Measurements from ENCODE around the gene MORN5. TPM values are rescaled to one million over a fixed set of nuclear protein-coding genes. Genes with fewer than 3 reads are reported as not detected.

MORN5 gene
- total RNA-seq, 2 donors from 2014 or later, result not detected

- H3K4me3 Mint-ChIP-seq, result no peak overlapping the region
- DNase-seq (no peak), ATAC-seq (replicated peaks in 1 of 2) (no peak)
- no peaks in the 10 kb centered on the region for H3K27me3 Mint-ChIP-seq (ENCODE audit: low read depth)
- H3K36me3 Mint-ChIP-seq (ENCODE audit: insufficient read depth in 2 of 2), result peaks cover 3 to 7% of the 10 kb centered on the region in 2 donors
- no peak overlapping the region for H3K27ac Mint-ChIP-seq
- H3K9me3 Mint-ChIP-seq, result no peaks in the 10 kb centered on the region
- H3K4me1 Mint-ChIP-seq (ENCODE audit: low read depth), result no peaks in the 10 kb centered on the region
Observed at GRCh38 chr9:122140368-122141193, 19.1 kb upstream of the MORN5 start.

- Mint-ChIP-seq H3K36me3 (ENCODE audit: insufficient read depth in 2 of 2) (peaks cover 3 to 7% of the 10 kb centered on the region in 2 donors), H3K4me3 (no peak overlapping the region), H3K27me3 (ENCODE audit: low read depth) (no peaks in the 10 kb centered on the region), H3K9me3 (no peaks in the 10 kb centered on the region), H3K27ac (no peak overlapping the region), H3K4me1 (ENCODE audit: low read depth) (no peaks in the 10 kb centered on the region)
- ATAC-seq (replicated peaks in 1 of 2) (no peak), DNase-seq (no peak)
Observed at GRCh38 chr9:122141671-122142070, 18.0 kb upstream of the MORN5 start.

- Mint-ChIP-seq H3K27ac (no peak overlapping the region), H3K36me3 (ENCODE audit: insufficient read depth in 2 of 2) (peaks cover 3 to 6% of the 10 kb centered on the region in 2 donors)
Observed at GRCh38 chr9:122143296-122143695, 16.4 kb upstream of the MORN5 start.

GRCh38 chr9:122143876-122144405 is 15.8 kb upstream of the MORN5 start:
- H3K4me1 Mint-ChIP-seq (ENCODE audit: low read depth), result no peaks in the 10 kb centered on the region
- H3K27me3 Mint-ChIP-seq (ENCODE audit: low read depth), result no peaks in the 10 kb centered on the region
- no peak for DNase-seq
- H3K36me3 Mint-ChIP-seq (ENCODE audit: insufficient read depth in 2 of 2), result peaks cover 3 to 6% of the 10 kb centered on the region in 2 donors
- no peak for ATAC-seq (replicated peaks in 1 of 2)
- no peak overlapping the region for H3K4me3 Mint-ChIP-seq
- H3K27ac Mint-ChIP-seq, result no peak overlapping the region
- H3K9me3 Mint-ChIP-seq, result no peaks in the 10 kb centered on the region

More at GRCh38 chr9:122143296-122143695, 16.4 kb upstream of the MORN5 start:
- Mint-ChIP-seq H3K9me3 (no peaks in the 10 kb centered on the region), H3K27me3 (ENCODE audit: low read depth) (no peaks in the 10 kb centered on the region), H3K4me1 (ENCODE audit: low read depth) (no peaks in the 10 kb centered on the region), H3K4me3 (no peak overlapping the region)
- ATAC-seq (replicated peaks in 1 of 2), result no peak
- no peak for DNase-seq

GRCh38 chr9:122144836-122145591 is 14.7 kb upstream of the MORN5 start:
- DNase-seq (no peak), ATAC-seq (replicated peaks in 1 of 2) (no peak)
- no peaks in the 10 kb centered on the region for H3K27me3 Mint-ChIP-seq (ENCODE audit: low read depth)
- no peaks in the 10 kb centered on the region for H3K9me3 Mint-ChIP-seq
- H3K4me3 Mint-ChIP-seq, result no peak overlapping the region
- H3K36me3 Mint-ChIP-seq (ENCODE audit: insufficient read depth in 2 of 2), result peaks cover 3 to 6% of the 10 kb centered on the region in 2 donors
- H3K4me1 Mint-ChIP-seq (ENCODE audit: low read depth), result no peaks in the 10 kb centered on the region
- H3K27ac Mint-ChIP-seq, result no peak overlapping the region

GRCh38 chr9:122145592-122145863 is 14.2 kb upstream of the MORN5 start:
- H3K36me3 Mint-ChIP-seq (ENCODE audit: insufficient read depth in 2 of 2), result peaks cover 3 to 6% of the 10 kb centered on the region in 2 donors

GRCh38 chr9:122151267-122151828 is 8.4 kb upstream of the MORN5 start:
- no peak for DNase-seq
- no peak overlapping the region for H3K27ac Mint-ChIP-seq

More at GRCh38 chr9:122145592-122145863, 14.2 kb upstream of the MORN5 start:
- ATAC-seq (replicated peaks in 1 of 2) (no peak), DNase-seq (no peak)
- Mint-ChIP-seq H3K4me1 (ENCODE audit: low read depth) (no peaks in the 10 kb centered on the region), H3K4me3 (no peak overlapping the region), H3K27me3 (ENCODE audit: low read depth) (no peaks in the 10 kb centered on the region), H3K27ac (no peak overlapping the region), H3K9me3 (no peaks in the 10 kb centered on the region)

GRCh38 chr9:122155796-122156195 is 3.9 kb upstream of the MORN5 start:
- Mint-ChIP-seq H3K4me1 (ENCODE audit: low read depth) (peaks cover 47% of the 10 kb centered on the region), H3K9me3 (no peaks in the 10 kb centered on the region), H3K4me3 (no peak overlapping the region), H3K27ac (no peak overlapping the region), H3K36me3 (ENCODE audit: insufficient read depth in 2 of 2) (peaks cover 3% of the 10 kb centered on the region in 2 donors), H3K27me3 (ENCODE audit: low read depth) (no peaks in the 10 kb centered on the region)
- DNase-seq (no peak), ATAC-seq (replicated peaks in 1 of 2) (no peak)

More at GRCh38 chr9:122151267-122151828, 8.4 kb upstream of the MORN5 start:
- Mint-ChIP-seq H3K27me3 (ENCODE audit: low read depth) (no peaks in the 10 kb centered on the region), H3K4me3 (no peak overlapping the region), H3K4me1 (ENCODE audit: low read depth) (peaks cover 11% of the 10 kb centered on the region), H3K9me3 (no peaks in the 10 kb centered on the region), H3K36me3 (ENCODE audit: insufficient read depth in 2 of 2) (no peaks in the 10 kb centered on the region)
- ATAC-seq (replicated peaks in 1 of 2), result no peak

GRCh38 chr9:122158202-122158601 is 1.5 kb upstream of the MORN5 start:
- peaks cover 3% of the 10 kb centered on the region in 2 donors for H3K36me3 Mint-ChIP-seq (ENCODE audit: insufficient read depth in 2 of 2)
- H3K4me1 Mint-ChIP-seq (ENCODE audit: low read depth), result peaks cover 47% of the 10 kb centered on the region
- peaks cover 7% of the 10 kb centered on the region for H3K27me3 Mint-ChIP-seq (ENCODE audit: low read depth)
- no peak overlapping the region for H3K27ac Mint-ChIP-seq
- peak overlapping the region; percentile 14 to 53 for H3K4me3 Mint-ChIP-seq
- peak; percentile 27 to 40 for DNase-seq
- H3K9me3 Mint-ChIP-seq, result peaks cover 0 to 4% of the 10 kb centered on the region in 2 donors
- ATAC-seq (replicated peaks in 1 of 2), result no peak

- peaks cover 0 to 4% of the 10 kb centered on the region in 2 donors for H3K9me3 Mint-ChIP-seq
- DNase-seq (no peak), ATAC-seq (replicated peaks in 1 of 2) (no peak)
- peak overlapping the region; percentile 92 for H3K27ac Mint-ChIP-seq
- H3K27me3 Mint-ChIP-seq (ENCODE audit: low read depth), result peaks cover 19% of the 10 kb centered on the region
- peak overlapping the region; percentile 87 to 94 for H3K4me3 Mint-ChIP-seq
- H3K4me1 Mint-ChIP-seq (ENCODE audit: low read depth), result peaks cover 42% of the 10 kb centered on the region
- H3K36me3 Mint-ChIP-seq (ENCODE audit: insufficient read depth in 2 of 2), result peaks cover 3% of the 10 kb centered on the region in 2 donors
Observed at GRCh38 chr9:122159925-122160246, 178 bp downstream of the MORN5 start.

GRCh38 chr9:122162415-122162814 is 2.7 kb downstream of the MORN5 start:
- DNase-seq, result no peak
- Mint-ChIP-seq H3K9me3 (peaks cover 0 to 4% of the 10 kb centered on the region in 2 donors), H3K4me1 (ENCODE audit: low read depth) (peaks cover 26% of the 10 kb centered on the region), H3K27me3 (ENCODE audit: low read depth) (peaks cover 28% of the 10 kb centered on the region), H3K27ac (no peak overlapping the region), H3K4me3 (no peak overlapping the region), H3K36me3 (ENCODE audit: insufficient read depth in 2 of 2) (peaks cover 3% of the 10 kb centered on the region in 2 donors)
- no peak for ATAC-seq (replicated peaks in 1 of 2)

- no peak for DNase-seq
- H3K4me3 Mint-ChIP-seq, result no peak overlapping the region
- no peak overlapping the region for H3K27ac Mint-ChIP-seq
- H3K9me3 Mint-ChIP-seq, result peaks cover 0 to 4% of the 10 kb centered on the region in 2 donors
- H3K27me3 Mint-ChIP-seq (ENCODE audit: low read depth), result peaks cover 38% of the 10 kb centered on the region
- peaks cover 1 to 2% of the 10 kb centered on the region in 2 donors for H3K36me3 Mint-ChIP-seq (ENCODE audit: insufficient read depth in 2 of 2)
- ATAC-seq (replicated peaks in 1 of 2), result no peak
- H3K4me1 Mint-ChIP-seq (ENCODE audit: low read depth), result peaks cover 12% of the 10 kb centered on the region
Observed at GRCh38 chr9:122164286-122164685, 4.6 kb downstream of the MORN5 start.

- H3K9me3 Mint-ChIP-seq, result no peaks in the 10 kb centered on the region
Observed at GRCh38 chr9:122168356-122168755, 8.6 kb downstream of the MORN5 start.

More at GRCh38 chr9:122168356-122168755, 8.6 kb downstream of the MORN5 start:
- ATAC-seq (replicated peaks in 1 of 2), result no peak
- Mint-ChIP-seq H3K4me3 (no peak overlapping the region), H3K4me1 (ENCODE audit: low read depth) (no peaks in the 10 kb centered on the region), H3K36me3 (ENCODE audit: insufficient read depth in 2 of 2) (no peaks in the 10 kb centered on the region), H3K27ac (no peak overlapping the region), H3K27me3 (ENCODE audit: low read depth) (peaks cover 48% of the 10 kb centered on the region)
- no peak for DNase-seq

Measured in activated T-cell treated with anti-CD3 and anti-CD28 coated beads, Interleukin-2, amount 50 U/mL, for 72 hours (primary cell).